NCI-H1694 (cell line): Measurements from ENCODE around the gene RHBDD1.

Source experiments
- DNase-seq: peaks from one replicate; lab custom pipeline; 2025; lab: John Stamatoyannopoulos, UW

RHBDD1 gene

GRCh38 chr2:226983895-226984749, 148.3 kb downstream of the RHBDD1 start:
- no peak for DNase-seq

- DNase-seq: peak; percentile 93
Measured at GRCh38 chr2:226984750-226985582, 149.1 kb downstream of the RHBDD1 start.

GRCh38 chr2:226985583-226985946, 149.7 kb downstream of the RHBDD1 start:
- no peak for DNase-seq

- DNase-seq: no peak
Measured at GRCh38 chr2:226991663-226992062, 155.8 kb downstream of the RHBDD1 start.

GRCh38 chr2:226993171-226993570, 157.3 kb downstream of the RHBDD1 start:
- DNase-seq: no peak

GRCh38 chr2:226994775-226995174, 158.9 kb downstream of the RHBDD1 start:
- DNase-seq: no peak

- DNase-seq: no peak
Measured at GRCh38 chr2:226995625-226996041, 159.8 kb downstream of the RHBDD1 start.

- DNase-seq: no peak
Measured at GRCh38 chr2:226999661-227000060, 163.8 kb downstream of the RHBDD1 start.

GRCh38 chr2:227000123-227000522, 164.3 kb downstream of the RHBDD1 start:
- DNase-seq: no peak

- DNase-seq: no peak
Measured at GRCh38 chr2:227004482-227004881, 168.6 kb downstream of the RHBDD1 start.

GRCh38 chr2:227006189-227006897, 170.5 kb downstream of the RHBDD1 start:
- DNase-seq: no peak

GRCh38 chr2:227007148-227007547, 171.3 kb downstream of the RHBDD1 start:
- DNase-seq: no peak

- DNase-seq: no peak
Measured at GRCh38 chr2:227007940-227008339, 172.1 kb downstream of the RHBDD1 start.

GRCh38 chr2:227010433-227010832, 174.6 kb downstream of the RHBDD1 start:
- DNase-seq: no peak

GRCh38 chr2:227013330-227013729, 177.5 kb downstream of the RHBDD1 start:
- DNase-seq: no peak

GRCh38 chr2:227013881-227014280, 178.0 kb downstream of the RHBDD1 start:
- no peak for DNase-seq

GRCh38 chr2:227016894-227017293, 181.0 kb downstream of the RHBDD1 start:
- no peak for DNase-seq

- no peak for DNase-seq
Measured at GRCh38 chr2:227020416-227020815, 184.6 kb downstream of the RHBDD1 start.

GRCh38 chr2:227022608-227023007, 186.8 kb downstream of the RHBDD1 start:
- DNase-seq: no peak

- no peak for DNase-seq
Measured at GRCh38 chr2:227025510-227025909, 189.7 kb downstream of the RHBDD1 start.

- no peak for DNase-seq
Measured at GRCh38 chr2:227029426-227030105, 193.7 kb downstream of the RHBDD1 start.

GRCh38 chr2:227030789-227031188, 194.9 kb downstream of the RHBDD1 start:
- DNase-seq: no peak
